MM.1S (cell line): ENCODE results near the gene MRPL1.
"Not testable (repeated sequence)": the region's sequence is repeated elsewhere in the genome, so short reads cannot be mapped to it uniquely, and the experiment has no call there.

ENCODE experiments used
- DNase-seq: peaks from one replicate; pipeline ENCODE4 v3.0.0-alpha.2; 2015
- H2AFZ ChIP-seq: fragments of 300-600 bp; sonication (generic); 2 replicates; pipeline ENCODE4 v1.6.0; 2016; ENCODE audit warnings: antibody characterized with exemption, low read length
- H3F3A ChIP-seq: fragments of 300-600 bp; sonication (generic); 2 replicates; pipeline ENCODE4 v1.6.1; 2016; ENCODE audit warnings: mild to moderate bottlenecking, antibody characterized with exemption, low read length, moderate library complexity, mixed read lengths; ENCODE audit not compliant: insufficient read depth
- H3K27ac ChIP-seq: fragments of 300-600 bp; sonication (generic); 2 replicates; pipeline ENCODE4 v1.5.1; 2016; ENCODE audit warnings: mild to moderate bottlenecking, low read length
- H3K27me3 ChIP-seq: fragments of 300-600 bp; sonication (generic); replicated peaks from 2 replicates; pipeline ENCODE4 v1.6.0; 2016; ENCODE audit warnings: low read length; ENCODE audit not compliant: insufficient read depth
- H3K36me3 ChIP-seq: fragments of 300-600 bp; sonication (generic); replicated peaks from 2 replicates; pipeline ENCODE4 v1.6.1; 2016; ENCODE audit warnings: mild to moderate bottlenecking, low read length, mixed read lengths; ENCODE audit not compliant: insufficient read depth
- H3K4me1 ChIP-seq: fragments of 300-600 bp; sonication (generic); 2 replicates; pipeline ENCODE4 v1.6.1; 2016; ENCODE audit warnings: low read length, mixed read lengths
- H3K4me2 ChIP-seq: fragments of 300-600 bp; sonication (generic); 2 replicates; pipeline ENCODE4 v1.6.0; 2016; ENCODE audit warnings: low read depth, low read length
- H3K4me3 ChIP-seq: fragments of 300-600 bp; sonication (generic); 2 replicates; pipeline ENCODE4 v1.5.1; 2016; ENCODE audit warnings: low read length, mixed read lengths
- H3K79me2 ChIP-seq: fragments of 300-600 bp; sonication (generic); 2 replicates; pipeline ENCODE4 v1.6.1; 2016; ENCODE audit warnings: mixed run types, low read length, mixed read lengths
- H3K9ac ChIP-seq: fragments of 300-600 bp; sonication (generic); 2 replicates; pipeline ENCODE4 v1.6.1; 2016; ENCODE audit warnings: low read length, mixed read lengths
- H3K9me2 ChIP-seq: fragments of 300-600 bp; sonication (generic); replicated peaks from 2 replicates; pipeline ENCODE4 v1.6.1; 2016; ENCODE audit warnings: mild to moderate bottlenecking, low read length, mixed read lengths; ENCODE audit not compliant: insufficient read depth
- H3K9me3 ChIP-seq: fragments of 300-600 bp; sonication (generic); replicated peaks from 2 replicates; pipeline ENCODE4 v1.6.1; 2016; ENCODE audit warnings: mild to moderate bottlenecking, low read length, mixed read lengths; ENCODE audit not compliant: insufficient read depth
- H4K20me1 ChIP-seq: fragments of 300-600 bp; sonication (generic); 2 replicates; pipeline ENCODE4 v1.6.1; 2016; ENCODE audit warnings: mild to moderate bottlenecking, low read length, moderate library complexity, mixed read lengths; ENCODE audit not compliant: insufficient read depth
- CTCF ChIP-seq: fragments of 300-600 bp; sonication (generic); IDR thresholded peaks from 2 replicates; pipeline ENCODE4 v1.5.1; 2016; ENCODE audit warnings: antibody characterized with exemption, low read length, mixed read lengths
- EZH2 ChIP-seq: fragments of 300-600 bp; sonication (generic); optimal IDR thresholded peaks from 2 replicates; pipeline ENCODE3; 2017; ENCODE audit warnings: low read depth, mild to moderate bottlenecking, antibody characterized with exemption, low read length, mixed read lengths
- EZH2phosphoT487 ChIP-seq: fragments of 300-600 bp; sonication (generic); IDR thresholded peaks from 2 replicates; pipeline ENCODE4 v1.6.1; 2018; ENCODE audit warnings: antibody characterized with exemption, low read length

MRPL1 gene

DNA sequence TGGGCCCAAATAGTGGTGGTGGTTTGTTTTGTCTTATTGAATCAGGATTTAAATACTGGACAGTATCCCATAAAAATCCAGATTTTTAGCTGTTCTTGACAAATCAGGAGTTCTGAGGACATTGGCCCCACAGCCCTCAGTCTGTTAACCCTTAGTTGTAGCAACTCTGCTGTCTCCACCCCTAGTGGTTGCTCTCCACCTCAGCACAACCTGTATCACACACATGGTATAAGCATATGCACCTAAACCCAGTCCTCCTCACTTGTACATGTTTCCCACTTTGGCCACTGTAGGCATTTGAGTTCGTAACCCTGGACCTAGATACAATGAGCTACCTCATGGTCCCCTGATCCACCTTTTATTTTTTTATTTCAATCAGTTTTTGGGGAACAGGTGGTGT is 75.9 kb downstream of the MRPL1 start:
- no peaks in the 10 kb centered on the region for H3K9me3 ChIP-seq
- H3F3A ChIP-seq, result no peaks in the 10 kb centered on the region
- TF ChIP-seq EZH2 (no peak), CTCF (no peak), EZH2phosphoT487 (no peak)

GRCh38 chr4:77945929-77946328 is 83.3 kb downstream of the MRPL1 start:
- H2AFZ ChIP-seq, H3K9me3 ChIP-seq, H3K9me2 ChIP-seq, H3F3A ChIP-seq, DNase-seq, H3K4me1 ChIP-seq, H3K4me2 ChIP-seq, H3K9ac ChIP-seq, H3K27me3 ChIP-seq, H4K20me1 ChIP-seq, H3K4me3 ChIP-seq, H3K27ac ChIP-seq, H3K36me3 ChIP-seq: not testable (repeated sequence)
- peaks cover 11% of the 10 kb centered on the region; the same call in 1 of the 2 replicates for H3K79me2 ChIP-seq

More for the DNA sequence above, 75.9 kb downstream of the MRPL1 start:
- Histone ChIP-seq H3K9me2 (no peaks in the 10 kb centered on the region), H3K79me2 (0 out of 2 replicates have a peak, but pooled peaks cover 12% of the 10 kb centered on the region), H3K27ac (no peak overlapping the region), H3K36me3 (no peaks in the 10 kb centered on the region), H3K4me3 (no peak overlapping the region), H3K9ac (no peak overlapping the region), H4K20me1 (no peaks in the 10 kb centered on the region), H3K27me3 (no peaks in the 10 kb centered on the region), H3K4me1 (no peaks in the 10 kb centered on the region), H3K4me2 (no peak overlapping the region), H2AFZ (no peak overlapping the region)
- no peak for DNase-seq

- no peaks in the 10 kb centered on the region for H3K9me2 ChIP-seq
- no peaks in the 10 kb centered on the region for H4K20me1 ChIP-seq
- H3K36me3 ChIP-seq, result peaks cover 12% of the 10 kb centered on the region; the same call in 1 of the 2 replicates
Measured at GRCh38 chr4:77950203-77950602, 87.6 kb downstream of the MRPL1 start.

More at GRCh38 chr4:77950203-77950602, 87.6 kb downstream of the MRPL1 start:
- H3K9me3 ChIP-seq, result no peaks in the 10 kb centered on the region
- no peak overlapping the region for H3K9ac ChIP-seq
- H3K4me3 ChIP-seq, result no peak overlapping the region
- DNase-seq, result no peak
- H3K27me3 ChIP-seq, result no peaks in the 10 kb centered on the region
- H3K79me2 ChIP-seq, result no peaks in the 10 kb centered on the region
- H3F3A ChIP-seq, result no peaks in the 10 kb centered on the region
- TF ChIP-seq EZH2 (no peak), EZH2phosphoT487 (no peak), CTCF (no peak)
- no peak overlapping the region for H3K27ac ChIP-seq
- H3K4me1 ChIP-seq, result peaks cover 5% of the 10 kb centered on the region; the same call in 1 of the 2 replicates
- no peak overlapping the region for H3K4me2 ChIP-seq
- H2AFZ ChIP-seq, result no peak overlapping the region
